GM21737 (cell line): Measurements from ENCODE around the gene GPD2.
"Not testable (repeated sequence)": the region's sequence is repeated elsewhere in the genome, so short reads cannot be mapped to it uniquely, and the experiment has no call there.

Experiments used
- ATAC-seq: cut with Tn5 transposase; IDR thresholded peaks from one replicate; pipeline ENCODE4 v1.9.1; 2021; ENCODE audit warnings: mild to moderate bottlenecking, moderate library complexity; ENCODE audit not compliant: unreplicated experiment

Gene GPD2

DNA sequence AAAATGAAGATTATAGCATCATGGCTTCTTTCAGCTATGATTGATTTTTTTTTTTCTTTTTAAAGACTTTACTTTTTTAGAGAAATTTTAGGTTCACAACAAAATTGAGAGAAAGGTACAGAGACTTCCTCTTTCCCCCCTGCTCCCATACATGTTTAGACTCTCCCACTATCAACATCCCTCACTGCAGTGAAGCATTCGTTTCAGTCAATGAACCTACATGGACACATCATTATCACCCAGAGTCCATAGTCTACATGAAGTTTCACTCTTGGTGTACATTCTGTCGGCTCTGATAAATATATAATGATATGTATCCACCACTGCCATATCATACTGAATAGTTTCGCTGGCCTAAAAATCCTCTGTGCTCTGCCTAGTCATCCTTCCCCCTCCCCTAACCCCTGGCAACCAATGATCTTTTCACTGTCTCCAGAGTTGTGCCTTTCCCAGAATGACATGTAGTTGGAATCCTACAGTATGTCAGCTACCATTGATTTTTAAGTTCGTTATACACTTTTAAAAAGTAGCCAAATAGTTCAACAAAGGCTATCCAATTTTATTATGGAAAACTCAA lies 86.8 kb downstream of the GPD2 start:
- no peak for ATAC-seq

DNA sequence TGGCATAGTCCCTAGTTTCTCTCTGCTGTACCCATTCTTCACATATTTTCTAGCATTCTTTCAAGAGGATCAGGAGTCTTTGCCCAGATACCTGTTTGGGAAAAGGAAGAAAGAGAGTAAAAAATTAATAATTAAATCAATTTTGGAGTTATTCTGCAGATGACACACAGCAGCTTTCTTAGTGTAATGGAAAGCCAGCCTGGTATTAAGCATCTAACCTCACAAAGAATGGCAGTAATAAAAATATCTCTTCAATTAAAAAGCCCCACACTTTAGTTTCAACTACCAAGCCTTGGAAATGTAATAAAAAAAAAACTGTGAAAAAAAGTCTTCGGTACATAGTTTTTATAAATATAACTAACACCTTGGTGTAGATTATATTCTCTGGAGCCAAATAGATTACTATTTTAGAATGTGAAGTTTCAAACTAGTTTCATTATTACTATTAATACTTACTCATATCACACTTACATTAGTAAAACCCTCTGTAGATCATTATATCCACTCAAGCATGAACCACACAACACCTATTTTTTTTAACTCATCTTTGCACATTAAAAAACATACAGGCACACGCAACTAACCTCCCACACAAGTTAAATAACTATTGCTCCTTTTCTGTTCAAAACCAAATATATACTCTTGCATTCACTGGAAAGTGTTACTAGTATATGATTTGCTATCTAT lies 90.9 kb downstream of the GPD2 start:
- peak; percentile 91 for ATAC-seq

DNA sequence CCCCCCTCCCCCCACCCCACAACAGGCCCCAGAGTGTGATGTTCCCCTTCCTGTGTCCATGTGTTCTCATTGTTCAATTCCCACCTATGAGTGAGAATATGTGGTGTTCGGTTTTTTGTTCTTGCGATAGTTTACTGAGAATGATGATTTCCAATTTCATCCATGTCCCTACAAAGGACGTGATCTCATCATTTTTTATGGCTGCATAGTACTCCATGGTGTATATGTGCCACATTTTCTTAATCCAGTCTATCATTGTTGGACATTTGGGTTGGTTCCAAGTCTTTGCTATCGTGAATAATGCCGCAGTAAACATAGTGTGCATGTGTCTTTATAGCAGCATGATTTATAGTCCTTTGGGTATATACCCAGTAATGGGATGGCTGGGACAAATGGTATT lies 92.4 kb downstream of the GPD2 start:
- ATAC-seq = not testable (repeated sequence)

DNA sequence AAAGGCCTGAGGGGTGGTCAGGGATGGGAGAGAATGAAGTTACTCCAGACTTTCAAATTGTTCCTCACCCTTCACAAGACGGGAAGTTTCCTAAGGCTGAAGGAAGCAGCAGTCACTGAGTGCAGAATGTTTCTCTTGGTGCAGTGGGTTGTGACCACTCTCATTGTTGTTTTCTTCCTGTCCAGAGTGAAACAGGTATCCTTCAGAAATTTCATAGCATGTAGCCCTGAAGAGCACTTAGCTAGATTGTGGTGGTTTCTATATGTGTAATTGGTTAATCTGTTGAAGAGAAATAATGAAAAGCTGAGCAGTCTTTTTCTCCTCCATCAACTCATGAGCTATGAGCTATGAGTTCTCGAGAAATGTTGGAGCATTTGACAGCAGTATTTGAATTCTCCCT lies 96.8 kb downstream of the GPD2 start:
- ATAC-seq = peak; percentile 70

DNA sequence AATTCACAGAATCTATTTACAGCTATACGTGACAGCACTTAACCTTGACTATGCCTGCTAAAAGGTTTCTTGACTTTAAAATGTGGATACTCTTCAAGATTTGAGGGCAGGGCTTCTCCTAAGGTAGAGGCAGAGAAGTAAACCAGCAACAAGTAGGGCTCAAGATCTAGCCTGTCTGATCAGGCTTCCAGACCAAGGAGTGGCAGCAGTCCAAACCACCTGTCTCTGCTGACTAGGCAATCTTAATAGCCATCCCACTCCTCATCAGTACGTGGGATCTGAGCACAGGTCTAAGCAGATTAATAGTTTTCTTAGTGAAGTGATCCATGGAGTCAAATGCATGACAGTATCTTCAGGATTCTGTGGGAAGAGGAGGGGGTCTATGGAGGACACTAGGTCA lies 100.4 kb downstream of the GPD2 start:
- ATAC-seq = no peak

DNA sequence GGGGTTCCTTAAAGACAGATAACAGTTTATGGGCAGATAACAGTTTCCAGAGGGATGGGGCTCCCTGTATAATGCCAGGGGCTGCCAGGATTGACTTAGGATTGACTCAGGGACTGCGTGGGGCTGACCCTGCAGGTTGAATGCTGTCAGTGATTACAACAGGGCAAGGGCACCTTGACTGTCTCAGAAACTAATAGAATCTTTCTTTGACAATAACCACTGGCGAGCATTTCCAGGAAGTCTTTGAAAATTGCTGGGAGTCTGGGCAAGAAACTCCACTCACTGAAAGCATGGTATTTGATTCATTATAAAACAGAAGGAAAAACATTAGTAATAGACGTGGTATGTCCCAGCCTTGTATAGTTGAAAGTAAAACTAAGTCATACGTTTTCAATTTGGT lies 101.0 kb downstream of the GPD2 start:
- no peak for ATAC-seq

DNA sequence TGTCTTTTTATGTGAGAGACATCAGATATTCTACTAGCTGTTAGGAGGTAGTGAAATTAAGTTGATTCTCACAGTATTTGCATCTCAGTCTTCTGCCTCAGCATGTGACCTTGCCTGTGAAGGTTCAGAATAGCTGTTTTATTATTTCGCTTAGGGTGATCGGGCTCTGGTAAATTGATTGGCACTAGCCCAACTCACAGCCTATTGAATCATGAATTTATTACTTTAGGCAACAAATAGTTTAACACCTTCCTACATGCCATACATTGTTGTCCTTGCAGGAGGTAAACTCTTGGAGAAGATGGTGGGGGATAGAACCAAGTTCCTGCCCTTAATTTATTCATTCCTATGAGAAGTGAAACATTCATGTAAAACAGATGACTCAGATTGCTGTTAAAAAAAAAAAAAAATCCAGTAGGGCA lies 101.9 kb downstream of the GPD2 start:
- peak; percentile 45 for ATAC-seq

DNA sequence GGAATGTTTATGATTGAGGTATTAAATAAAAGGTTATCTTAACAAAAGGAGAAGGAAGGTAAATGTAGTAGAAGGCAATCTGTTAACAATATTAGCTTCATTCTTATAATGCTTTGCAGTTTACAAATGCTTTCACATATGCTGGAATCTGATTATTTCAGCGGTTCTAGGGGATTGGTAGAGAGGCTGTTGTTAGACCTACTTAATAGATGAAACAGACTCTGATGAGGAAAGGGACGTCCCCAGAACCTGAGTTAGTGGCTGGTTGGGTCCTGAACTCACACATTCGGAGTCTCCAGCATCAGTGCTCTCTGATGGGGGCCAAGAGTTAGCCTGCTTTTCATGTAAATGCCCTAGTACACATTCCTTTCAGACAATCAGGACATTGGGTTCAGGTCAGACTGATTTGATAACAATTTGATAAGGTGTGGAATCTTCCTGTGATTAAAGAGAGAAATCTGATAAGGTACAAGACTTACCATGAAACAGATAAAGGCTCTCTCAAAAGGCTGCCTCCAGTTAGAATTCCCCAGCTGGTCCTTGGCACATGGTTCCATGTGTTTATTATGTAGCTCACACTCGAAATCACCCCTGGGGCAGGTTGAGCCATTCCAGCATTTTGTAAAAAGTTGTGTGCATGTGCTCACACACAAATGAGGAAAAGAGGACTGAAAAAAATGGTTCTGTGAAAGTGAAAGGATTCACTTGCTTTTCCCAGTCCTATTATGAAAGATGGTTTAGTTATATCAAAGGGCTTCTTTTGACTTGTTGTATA lies 103.1 kb downstream of the GPD2 start:
- ATAC-seq = no peak

DNA sequence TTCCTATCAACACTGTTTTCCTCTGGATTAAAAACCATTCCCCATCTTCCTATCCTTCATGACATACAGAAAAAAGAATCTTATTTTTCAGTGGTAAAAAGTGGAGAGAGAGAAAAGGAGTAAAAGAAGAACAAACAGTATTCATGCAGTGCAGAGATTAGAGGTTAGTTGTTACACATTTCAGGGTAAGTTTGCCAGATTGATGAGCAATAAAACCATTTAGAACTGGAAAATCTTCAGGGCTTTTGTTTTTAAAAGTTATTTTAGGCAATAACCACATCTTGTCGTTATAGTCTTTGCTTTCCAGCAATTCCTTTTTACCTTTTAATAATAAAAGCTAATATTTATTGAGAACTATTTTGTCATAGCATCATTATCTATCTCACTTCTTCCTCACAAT lies 104.5 kb downstream of the GPD2 start:
- ATAC-seq = no peak

DNA sequence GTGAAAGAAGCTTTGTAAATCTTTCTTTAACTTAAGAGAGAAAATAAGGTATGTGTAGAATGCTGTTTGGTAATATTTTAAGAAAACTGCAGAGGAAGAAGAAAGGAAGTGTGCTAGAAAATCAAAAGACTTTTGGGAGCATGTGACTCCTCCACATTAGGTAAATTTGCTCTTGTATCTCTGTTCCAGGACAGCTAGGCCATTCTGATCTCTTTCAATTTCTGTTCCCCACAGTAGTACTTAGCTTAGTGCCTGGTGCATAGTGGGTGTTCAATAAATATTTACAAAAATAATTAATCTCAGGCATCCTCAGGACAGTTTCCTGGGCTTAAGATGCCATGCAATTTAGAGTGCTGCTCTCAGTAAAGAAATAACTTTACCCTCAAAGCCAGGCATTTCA lies 105.0 kb downstream of the GPD2 start:
- ATAC-seq = no peak

DNA sequence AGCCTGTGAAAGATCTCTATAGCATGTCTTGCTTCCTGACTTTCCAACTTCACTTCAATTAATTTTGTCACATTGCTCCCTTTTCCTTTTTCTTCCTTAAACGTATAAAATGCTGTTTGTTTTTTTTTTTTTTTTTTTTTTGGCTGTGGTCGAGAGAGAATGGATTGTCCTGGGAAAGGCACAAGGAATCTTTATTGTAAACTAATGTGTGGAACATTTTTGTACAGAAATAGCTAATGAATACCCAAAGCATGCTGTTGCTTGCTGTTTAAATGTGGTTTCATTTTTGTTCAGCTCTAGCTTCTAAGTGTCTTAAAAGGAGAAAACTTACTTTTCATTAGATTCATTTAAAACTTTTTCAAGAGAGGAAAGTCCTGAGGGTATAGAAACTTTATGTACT lies 105.5 kb downstream of the GPD2 start:
- ATAC-seq = no peak

DNA sequence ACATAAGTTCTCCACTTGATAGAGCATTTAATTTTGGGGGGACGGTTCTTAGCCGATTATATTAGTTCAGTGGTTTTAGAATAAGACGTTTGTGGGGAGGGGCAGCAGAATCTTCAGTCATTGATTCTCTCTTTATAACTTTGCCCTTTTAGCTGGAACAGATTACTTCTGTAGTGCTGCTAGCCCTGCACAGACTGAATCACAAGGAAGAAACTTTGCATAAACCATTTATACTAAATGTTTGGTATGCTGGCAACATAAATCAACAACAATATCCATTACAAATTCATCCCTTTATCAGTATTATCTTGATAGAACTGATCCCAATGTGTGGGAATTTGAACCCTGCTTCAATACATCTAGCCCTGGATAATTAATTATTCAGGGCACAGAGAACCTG lies 112.2 kb downstream of the GPD2 start:
- ATAC-seq = no peak

DNA sequence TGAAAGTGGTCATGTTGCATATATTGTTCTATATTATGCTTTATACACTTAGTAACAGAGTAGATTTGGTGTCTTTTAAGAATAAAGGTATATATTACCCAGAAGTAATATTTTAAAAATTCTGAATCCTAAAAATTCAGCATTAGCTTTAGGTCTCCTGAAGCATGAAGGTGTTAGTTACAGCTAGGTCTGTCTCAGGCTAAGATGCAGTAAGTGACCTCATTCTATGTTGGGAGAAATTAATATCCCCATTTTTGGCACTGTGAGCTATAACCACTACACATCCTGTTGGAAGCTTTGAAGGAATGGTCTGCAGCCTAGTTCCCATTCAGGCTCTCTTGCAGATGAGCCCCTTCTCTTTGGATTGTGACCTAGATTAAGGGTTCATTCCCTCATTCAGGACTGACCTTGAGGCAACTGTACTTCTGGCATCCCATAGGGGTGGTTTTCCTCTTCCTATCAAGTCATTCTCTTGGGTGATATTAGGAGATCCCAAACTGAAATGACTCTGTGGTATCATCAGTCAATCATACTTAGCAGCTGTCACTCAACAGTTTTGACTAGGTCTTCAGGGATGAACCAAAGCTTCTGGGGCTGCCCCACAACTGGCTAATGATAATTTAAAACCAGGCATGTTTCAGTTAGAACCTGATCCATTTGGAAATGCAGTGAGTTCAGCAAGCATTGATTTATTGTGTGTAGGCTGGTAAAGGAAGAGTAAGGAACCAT lies 117.7 kb downstream of the GPD2 start:
- ATAC-seq = no peak

DNA sequence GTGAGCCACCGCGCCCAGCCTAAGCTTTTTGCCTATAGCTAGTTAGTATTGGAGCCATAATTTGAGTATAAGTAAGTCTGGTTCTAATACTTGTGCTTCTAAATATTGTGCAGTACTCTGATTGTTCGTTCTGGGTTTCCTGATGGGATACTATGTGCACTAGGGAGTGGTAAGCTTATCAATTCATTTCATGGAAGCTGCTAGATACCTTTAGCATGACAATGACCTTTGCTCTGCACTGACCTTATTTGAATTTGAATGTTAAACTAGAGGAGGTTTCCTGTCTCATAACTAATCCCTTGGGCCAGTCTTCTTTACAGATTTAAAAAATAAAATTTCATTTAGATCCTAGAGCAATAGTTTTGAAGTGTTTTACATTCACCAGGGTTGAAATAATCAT lies 125.1 kb downstream of the GPD2 start:
- ATAC-seq = no peak

DNA sequence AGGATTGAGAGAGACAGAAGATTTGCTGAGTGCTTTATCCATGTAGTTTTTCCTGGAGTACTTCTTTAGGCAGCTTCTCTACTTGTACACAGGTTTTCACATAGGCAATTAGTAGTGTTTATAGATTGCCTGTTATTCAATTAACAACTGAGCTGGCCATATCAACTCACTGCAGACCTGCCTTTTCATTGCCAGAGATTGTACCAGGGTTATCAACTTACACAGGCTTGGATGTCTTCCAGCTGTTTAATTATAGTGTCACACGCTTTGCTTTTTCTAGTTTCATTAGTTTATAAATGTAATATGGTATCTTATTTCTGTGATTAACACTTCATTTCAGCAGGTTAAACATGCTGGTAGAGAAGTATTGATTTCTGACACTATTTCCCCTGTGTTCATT lies 125.9 kb downstream of the GPD2 start:
- ATAC-seq = no peak

DNA sequence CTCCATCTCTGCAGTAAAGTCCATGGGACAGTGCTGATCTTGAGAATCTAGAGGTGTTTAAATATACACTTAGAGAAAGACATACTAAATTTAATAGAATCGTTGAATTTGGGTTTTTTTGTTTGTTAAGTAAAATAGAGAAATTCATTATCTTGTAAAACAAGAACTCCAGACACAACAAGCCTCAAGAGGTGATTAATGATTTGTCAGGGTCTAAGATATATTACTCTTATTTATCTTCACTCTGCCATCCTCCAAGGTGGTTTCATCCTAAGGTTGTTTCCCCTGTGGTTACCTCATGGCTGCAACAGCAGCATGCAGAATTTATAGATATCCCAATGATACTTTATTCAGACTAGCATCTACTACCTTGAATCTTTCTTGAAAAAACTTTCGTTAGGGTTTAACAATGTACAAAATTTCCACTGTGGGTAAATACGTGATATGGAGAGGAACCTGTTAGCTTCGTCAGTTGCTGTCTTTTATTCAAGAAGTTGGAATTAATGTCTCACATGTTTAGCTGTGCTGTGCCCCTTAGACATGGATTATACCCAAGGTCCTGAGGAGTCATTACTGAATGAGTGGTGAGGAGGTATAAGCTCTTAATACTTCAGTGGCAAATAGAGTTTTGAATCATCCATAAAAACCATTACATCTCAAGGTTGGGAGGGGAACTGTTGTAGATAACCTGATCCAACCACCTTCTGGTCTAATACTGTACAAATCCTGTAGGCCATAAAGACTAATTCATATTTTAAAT lies 128.0 kb downstream of the GPD2 start:
- no peak for ATAC-seq

DNA sequence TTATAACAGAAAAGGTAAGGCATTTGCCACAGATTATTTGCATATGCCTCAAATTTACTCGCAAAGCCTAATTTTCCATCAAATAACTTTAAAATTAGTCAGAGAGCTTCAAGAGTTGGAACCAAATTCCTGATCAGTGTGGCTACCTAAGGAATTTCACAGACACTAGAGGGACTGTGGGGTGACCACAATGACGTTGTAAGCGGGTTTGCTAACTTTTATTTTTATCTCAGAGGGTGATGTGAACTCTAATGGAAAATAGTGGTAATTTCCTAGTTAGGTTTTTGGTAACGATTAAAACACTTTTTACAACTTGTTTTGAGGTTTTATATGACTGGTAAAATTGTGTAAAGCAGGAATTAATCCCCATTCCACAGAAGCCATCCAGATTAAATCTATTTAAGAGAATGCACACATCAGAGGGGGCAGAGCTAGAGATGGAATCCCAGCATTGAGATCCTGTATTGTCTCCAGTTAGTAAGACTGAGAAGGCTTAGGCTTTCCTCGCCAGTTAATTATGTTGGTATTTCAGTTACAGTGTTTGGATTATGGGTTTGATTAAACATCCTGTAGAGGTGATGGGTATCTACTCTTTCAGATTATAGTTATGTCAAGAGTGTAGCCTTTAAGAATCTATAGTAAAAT lies 129.0 kb downstream of the GPD2 start:
- no peak for ATAC-seq

DNA sequence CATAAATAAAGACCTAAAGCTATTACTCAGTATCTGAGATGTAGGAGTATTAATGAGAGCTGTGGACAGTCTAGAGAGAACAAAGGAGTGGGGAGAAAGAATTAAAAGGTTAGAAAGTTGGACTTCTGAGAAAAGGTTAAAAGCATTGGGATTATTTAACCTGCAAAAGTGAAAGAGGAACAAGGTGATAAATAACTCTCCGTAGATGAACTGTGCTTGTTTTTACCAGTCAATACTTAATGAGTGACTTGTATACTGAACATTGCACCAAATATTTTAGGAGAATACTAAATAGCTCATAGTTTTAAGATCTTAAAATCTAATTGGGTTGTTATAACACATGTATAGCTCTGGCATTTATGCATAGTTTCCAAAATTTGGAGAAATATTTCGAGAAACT lies 137.5 kb downstream of the GPD2 start:
- no peak for ATAC-seq

DNA sequence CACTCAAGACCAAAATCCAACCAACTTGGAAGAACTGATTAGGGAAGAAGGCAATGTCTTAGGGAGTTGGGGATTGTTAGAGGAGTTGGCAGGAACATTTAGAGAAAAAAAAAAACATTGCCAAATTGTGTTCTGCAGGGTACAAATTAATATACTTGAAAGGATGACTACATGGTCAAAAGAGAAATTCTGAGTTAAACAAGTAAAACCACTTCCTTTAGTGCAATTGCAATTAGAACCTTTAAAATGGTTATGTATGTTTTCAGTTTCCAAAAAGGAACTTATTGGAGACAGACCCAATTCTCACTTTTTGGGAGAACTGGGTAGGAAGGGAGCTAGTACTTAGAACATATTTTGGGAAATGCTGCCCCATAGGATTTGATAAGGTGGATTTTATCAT lies 137.9 kb downstream of the GPD2 start:
- no peak for ATAC-seq

DNA sequence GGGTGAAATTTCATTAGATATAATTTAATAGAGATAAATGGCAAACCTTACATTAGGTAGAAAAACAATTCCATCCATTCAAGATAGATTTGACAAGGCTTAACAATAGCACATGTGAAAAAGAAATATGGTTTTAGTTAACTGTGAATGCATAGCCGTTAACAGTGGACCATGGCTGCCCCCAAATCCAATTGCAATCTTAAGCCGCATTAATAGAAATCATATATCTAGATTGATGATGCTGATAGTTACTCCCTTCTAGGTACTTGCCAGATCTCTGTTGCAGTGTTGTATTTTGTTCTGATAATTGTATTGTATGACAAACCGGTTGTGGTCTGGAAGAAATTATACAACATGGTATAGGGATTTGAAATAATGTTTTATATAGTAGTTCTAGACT lies 139.8 kb downstream of the GPD2 start:
- ATAC-seq = no peak
